Testis (tissue), 3 donors: ENCODE data around the gene KRTAP5-3. TPM values are rescaled to one million over a fixed set of nuclear protein-coding genes. Genes with fewer than 3 reads are reported as not detected.

Source experiments
- DNase-seq: peaks from one replicate; pipeline ENCODE4 v3.0.0-alpha.2; 2019
- H3K27ac ChIP-seq, 2 donors: fragments of 200-600 bp; sonication (generic); one replicate each; pipeline ENCODE4 v1.5.1; 2019
- H3K27me3 ChIP-seq: fragments of 200-600 bp; sonication (generic); one replicate; pipeline ENCODE4 v1.5.1; 2019
- H3K36me3 ChIP-seq: fragments of 200-600 bp; sonication (generic); one replicate; pipeline ENCODE4 v1.5.1; 2017; ENCODE audit warnings: low read depth; ENCODE audit errors: missing control alignments
- H3K4me1 ChIP-seq: fragments of 200-600 bp; sonication (generic); one replicate; pipeline ENCODE4 v1.5.1; 2019
- H3K4me3 ChIP-seq, 2 donors: fragments of 200-600 bp; sonication (generic); one replicate each; pipeline ENCODE4 v1.5.1; 2017 to 2019
- H3K9me3 ChIP-seq: fragments of 200-600 bp; sonication (generic); one replicate; pipeline ENCODE4 v1.5.1; 2017
- CTCF ChIP-seq, 3 experiments: fragments of 450-650 bp in 2 of 3; fragments of 200-600 bp in 1 of 3; sonication (generic) in 1 of 3; IDR thresholded peaks; one replicate each; pipeline ENCODE4 v1.5.1; 2016 to 2019; ENCODE audit warnings: antibody characterized with exemption in 3 of 3, mild to moderate bottlenecking in 2 of 3, moderate library complexity in 1 of 3
- POLR2A ChIP-seq: fragments of 450-650 bp; IDR thresholded peaks from one replicate; pipeline ENCODE4 v1.6.1; 2017; ENCODE audit warnings: antibody characterized with exemption, mild to moderate bottlenecking, moderate library complexity
- WGBS, 2 donors: methylation state at CpG; one replicate each; pipeline ENCODE4 v1.1.5; 2018; 5-methylcytosine and 5-hydroxymethylcytosine counted together
- intact Hi-C: fragments of 100-400 bp; cut with DNase I; formaldehyde crosslinking; loops from one replicate; pipeline ENCODE4 v1.15.1; 2023; ENCODE audit warnings: low total_unique reads
- polyA plus RNA-seq: library from polyadenylated mRNA; stranded (reverse); fragments of 350-450 nt; fragmentation: Illumina TruSeq; extraction: RNeasy Lipid Tissue Mini Kit (QIAGEN cat#74804); gene quantifications from one replicate; pipeline ENCODE4 v1.2.3, GENCODE V29; 2014; ENCODE audit warnings: low read depth, low replicate concordance; ENCODE audit not compliant: insufficient read depth
- total RNA-seq, 2 donors: library from RNA; depleted of rRNA; stranded (reverse); fragments of >200 nt; gene quantifications; one replicate each; pipeline ENCODE4 v1.2.3, GENCODE V29; 2016

Gene KRTAP5-3
- total and polyA plus RNA-seq, 3 donors from 2014 or later, result not detected

DNA sequence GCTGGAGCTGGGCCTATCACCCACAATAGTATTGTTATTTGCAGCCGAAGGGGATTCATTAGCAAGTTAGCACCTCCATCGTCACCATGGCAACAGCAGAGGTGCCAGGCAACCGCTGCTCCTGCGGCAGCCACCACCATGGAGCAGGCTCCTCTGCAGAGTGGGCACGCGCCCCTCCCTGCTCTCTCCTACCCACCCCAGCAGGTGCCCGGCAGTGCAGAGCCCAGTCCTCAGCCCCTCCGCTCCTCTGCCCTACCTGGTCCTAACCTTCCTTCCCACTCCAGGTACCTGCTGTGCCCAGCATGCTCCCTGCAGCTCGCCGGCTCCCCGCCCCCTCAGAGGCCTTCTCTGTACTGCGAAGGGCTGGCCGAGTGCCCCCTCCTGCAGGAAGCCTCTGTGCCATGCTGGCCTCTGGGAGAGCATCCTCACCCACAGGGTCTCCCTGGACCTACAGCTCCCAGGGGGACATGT, 39.8 kb downstream of the KRTAP5-3 start:
- H3K27me3 ChIP-seq, result no peaks in the 10 kb centered on the region
- no peak overlapping the region for H3K27ac ChIP-seq
- H3K9me3 ChIP-seq, result no peaks in the 10 kb centered on the region
- 73 to 74% methylated on average over 8 to 13 of the region's 13 CpGs for WGBS, 2 donors
- TF ChIP-seq POLR2A (no peak), CTCF (IDR thresholded peaks at IDR 0.05) (no peak)
- no peak overlapping the region for H3K4me3 ChIP-seq
- no peak for DNase-seq
- H3K4me1 ChIP-seq, result peaks cover 8% of the 10 kb centered on the region
- intact Hi-C loops, result no loop called here
- H3K36me3 ChIP-seq, result no peaks in the 10 kb centered on the region

DNA sequence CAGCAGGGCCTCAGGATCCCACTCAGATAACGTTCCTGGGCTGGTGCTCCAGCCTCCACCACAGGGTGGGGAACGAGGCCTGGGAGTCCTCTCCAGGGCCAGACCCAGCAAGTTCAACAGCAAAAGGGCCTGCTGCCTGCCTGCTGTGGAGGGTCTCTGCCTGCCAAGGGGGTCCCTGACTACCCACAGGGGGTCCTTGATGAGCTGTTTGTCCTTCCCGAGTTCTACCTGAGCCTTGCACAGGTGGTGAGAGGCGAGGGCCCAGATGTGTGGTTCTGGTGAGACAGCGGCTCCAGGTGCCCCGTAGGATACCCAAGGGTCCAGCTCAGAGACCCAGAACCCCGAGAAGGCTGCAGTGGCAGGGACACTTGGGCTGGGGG, 40.6 kb downstream of the KRTAP5-3 start:
- Histone ChIP-seq H3K9me3 (no peaks in the 10 kb centered on the region), H3K4me3 (no peak overlapping the region), H3K27ac (no peak overlapping the region), H3K27me3 (no peaks in the 10 kb centered on the region), H3K36me3 (no peaks in the 10 kb centered on the region), H3K4me1 (peaks cover 2% of the 10 kb centered on the region)
- no peak for DNase-seq
- intact Hi-C loops, result no loop called here
- TF ChIP-seq POLR2A (no peak), CTCF (IDR thresholded peaks at IDR 0.05) (no peak)
- 77 to 96% methylated on average over 4 to 7 of the region's 7 CpGs for WGBS, 2 donors

- DNase-seq, result no peak
- no peak overlapping the region for H3K4me3 ChIP-seq
- no peak for TF ChIP-seq CTCF (IDR thresholded peaks at IDR 0.05)
- no peak for TF ChIP-seq POLR2A
- no peaks in the 10 kb centered on the region for H3K36me3 ChIP-seq
- WGBS, 2 donors, result 74 to 78% methylated on average over 10 to 12 of the region's 13 CpGs
- H3K4me1 ChIP-seq, result no peaks in the 10 kb centered on the region
- no peaks in the 10 kb centered on the region for H3K9me3 ChIP-seq
- intact Hi-C loops, result no loop called here
- no peak overlapping the region for H3K27ac ChIP-seq
- H3K27me3 ChIP-seq, result no peaks in the 10 kb centered on the region
These were observed 41.1 kb downstream of the KRTAP5-3 start for GRCh38 chr11:1567052-1567720.

- Histone ChIP-seq H3K27ac (no peak overlapping the region), H3K9me3 (no peaks in the 10 kb centered on the region), H3K4me3 (no peak overlapping the region), H3K4me1 (no peaks in the 10 kb centered on the region), H3K27me3 (no peaks in the 10 kb centered on the region), H3K36me3 (no peaks in the 10 kb centered on the region)
- no peak for TF ChIP-seq CTCF (IDR thresholded peaks at IDR 0.05)
- TF ChIP-seq POLR2A, result no peak
- 60 to 81% methylated on average over 1 to 20 of the region's 20 CpGs for WGBS, 2 donors
- intact Hi-C loops, result no loop called here
- DNase-seq, result no peak
These were observed 41.7 kb downstream of the KRTAP5-3 start for GRCh38 chr11:1566381-1567051.
